SK-N-SH (cell line): ENCODE results near the gene DCUN1D5.

Experiments used
- CTCF ChIP-seq: fragments of 200-600 bp; sonication (generic); IDR thresholded peaks from 2 replicates; pipeline ENCODE4 v1.6.1; 2017; ENCODE audit warnings: antibody characterized with exemption, mild to moderate bottlenecking, moderate library complexity
- EP300 ChIP-seq, 2 experiments: IDR thresholded peaks; 2 replicates each; pipeline versions ENCODE4 v1.4.0 to v1.6.1; 2012; ENCODE audit warnings: borderline replicate concordance in 1 of 2, low read depth in 1 of 2, low read length in 1 of 2
- MAX ChIP-seq: IDR thresholded peaks from 2 replicates; pipeline ENCODE4 v1.4.0; 2012; ENCODE audit warnings: low read depth
- RAD21 ChIP-seq: IDR thresholded peaks from 2 replicates; pipeline ENCODE4 v1.6.1; 2012; ENCODE audit warnings: mild to moderate bottlenecking, low read length
- REST ChIP-seq: IDR thresholded peaks from 2 replicates; pipeline ENCODE4 v1.6.1; 2012; ENCODE audit warnings: mild to moderate bottlenecking, low read depth, low read length, moderate library complexity
- YY1 ChIP-seq: IDR thresholded peaks from 2 replicates; pipeline ENCODE4 v1.4.0; 2012; ENCODE audit warnings: low read depth, mild to moderate bottlenecking

- TF ChIP-seq CTCF (peak; percentile 82), REST (no peak), MAX (no peak), RAD21 (peak; percentile 73), EP300 (IDR thresholded peaks at IDR 0.05; ENCODE audit: borderline replicate concordance in 1 of 2, low read depth in 1 of 2, low read length in 1 of 2) (no peak), YY1 (no peak)
Observed at GRCh38 chr11:103055221-103055890, 36.6 kb downstream of the DCUN1D5 start.
